Measurements from ENCODE around the gene LGALS13. TPM values are rescaled to one million over a fixed set of nuclear protein-coding genes. Genes with fewer than 3 reads are reported as not detected.

The LGALS13 gene
- total and polyA plus RNA-seq, 7 experiments from 2014 or later, result not detected

DNA sequence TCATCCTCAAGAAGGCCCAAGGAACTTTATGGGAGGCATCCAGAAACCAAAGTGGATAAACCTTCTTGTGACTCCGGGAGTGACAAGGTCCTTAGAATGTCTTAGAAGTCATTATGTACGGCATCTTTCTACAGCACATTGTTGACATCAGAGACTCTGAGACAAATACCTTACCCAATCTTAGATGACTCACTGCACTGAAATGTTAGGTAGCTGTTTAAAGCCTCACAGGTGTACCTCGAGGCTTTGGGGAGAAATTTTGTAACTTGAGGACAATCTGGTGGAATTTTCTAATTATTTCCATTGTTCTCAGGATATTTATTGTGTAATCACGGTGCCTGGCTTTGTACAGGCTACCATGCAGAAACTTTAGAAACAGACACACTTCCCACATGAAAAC lies 14.8 kb upstream of the LGALS13 start:
- Histone ChIP-seq H3K4me1 (ENCODE audit: control insufficient read depth in 2 of 2, insufficient read depth in 2 of 2, low read length in 2 of 2) (no peaks in the 10 kb centered on the region), H3K27me3 (ENCODE audit: control insufficient read depth in 2 of 2, insufficient read depth in 2 of 2, low read length in 2 of 2) (peaks cover 0 to 3% of the 10 kb centered on the region in 2 donors), H3K9me3 (ENCODE audit: control insufficient read depth in 2 of 3, low read length in 3 of 3) (no peaks in the 10 kb centered on the region), H3K36me3 (ENCODE audit: control insufficient read depth in 2 of 3, insufficient read depth in 3 of 3, low read length in 3 of 3) (no peaks in the 10 kb centered on the region), H3K4me3 (ENCODE audit: low read length) (no peak overlapping the region), H3K27ac (ENCODE audit: low read depth, low read length) (no peak overlapping the region)
- ATAC-seq, result no peak
- POLR2A ChIA-PET, result no interaction called here
- Mint-ChIP-seq H3K4me1 (peaks cover 0 to 3% (median 0%) of the 10 kb centered on the region in 7 donors), H3K27ac (no peak overlapping the region), H3K9me3 (peaks cover 0 to 11% (median 0%) of the 10 kb centered on the region in 11 donors), H3K4me3 (no peak overlapping the region), H3K36me3 (peaks cover 0 to 10% (median 0%) of the 10 kb centered on the region in 5 donors), H3K27me3 (peaks cover 0 to 52% (median 38%) of the 10 kb centered on the region in 5 donors)
- intact Hi-C loops (cut with micrococcal nuclease), result no loop called here
- no peak for DNase-seq
- CTCF ChIA-PET, result no interaction called here

DNA sequence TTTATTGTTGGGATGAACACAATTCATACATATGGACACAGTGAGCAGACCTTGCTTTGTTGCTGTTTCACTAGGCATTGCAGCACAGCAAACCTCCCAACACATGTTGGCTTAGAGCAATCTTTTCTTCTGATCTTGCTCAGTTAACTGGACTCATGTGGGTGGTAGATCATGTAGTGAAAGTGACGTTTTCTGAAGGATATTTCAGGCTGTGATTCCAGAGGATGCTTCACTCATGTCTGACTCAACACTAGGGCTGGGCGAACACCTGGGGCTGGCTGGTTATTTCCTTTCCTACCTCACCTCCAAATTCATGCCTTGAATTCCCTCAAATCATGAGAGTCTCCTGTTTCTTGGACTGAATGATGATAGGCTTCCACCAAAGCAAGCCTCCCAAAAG lies 14.3 kb upstream of the LGALS13 start:
- H3K27ac Mint-ChIP-seq, result no peak overlapping the region
- peaks cover 0 to 3% (median 0%) of the 10 kb centered on the region in 7 donors for H3K4me1 Mint-ChIP-seq
- H3K4me3 Mint-ChIP-seq, result no peak overlapping the region
- Histone ChIP-seq H3K36me3 (ENCODE audit: control insufficient read depth in 2 of 3, insufficient read depth in 3 of 3, low read length in 3 of 3) (no peaks in the 10 kb centered on the region), H3K4me3 (ENCODE audit: low read length) (no peak overlapping the region), H3K27ac (ENCODE audit: low read depth, low read length) (no peak overlapping the region), H3K4me1 (ENCODE audit: control insufficient read depth in 2 of 2, insufficient read depth in 2 of 2, low read length in 2 of 2) (no peaks in the 10 kb centered on the region), H3K9me3 (ENCODE audit: control insufficient read depth in 2 of 3, low read length in 3 of 3) (no peaks in the 10 kb centered on the region), H3K27me3 (ENCODE audit: control insufficient read depth in 2 of 2, insufficient read depth in 2 of 2, low read length in 2 of 2) (peaks cover 0 to 3% of the 10 kb centered on the region in 2 donors)
- DNase-seq (no peak), ATAC-seq (no peak)
- H3K36me3 Mint-ChIP-seq, result peaks cover 0 to 10% (median 0%) of the 10 kb centered on the region in 5 donors
- POLR2A ChIA-PET, result no interaction called here
- H3K9me3 Mint-ChIP-seq, result peaks cover 0 to 11% (median 0%) of the 10 kb centered on the region in 11 donors
- intact Hi-C loops (cut with micrococcal nuclease), result no loop called here
- H3K27me3 Mint-ChIP-seq, result peaks cover 0 to 52% (median 38%) of the 10 kb centered on the region in 5 donors
- CTCF ChIA-PET, result no interaction called here

DNA sequence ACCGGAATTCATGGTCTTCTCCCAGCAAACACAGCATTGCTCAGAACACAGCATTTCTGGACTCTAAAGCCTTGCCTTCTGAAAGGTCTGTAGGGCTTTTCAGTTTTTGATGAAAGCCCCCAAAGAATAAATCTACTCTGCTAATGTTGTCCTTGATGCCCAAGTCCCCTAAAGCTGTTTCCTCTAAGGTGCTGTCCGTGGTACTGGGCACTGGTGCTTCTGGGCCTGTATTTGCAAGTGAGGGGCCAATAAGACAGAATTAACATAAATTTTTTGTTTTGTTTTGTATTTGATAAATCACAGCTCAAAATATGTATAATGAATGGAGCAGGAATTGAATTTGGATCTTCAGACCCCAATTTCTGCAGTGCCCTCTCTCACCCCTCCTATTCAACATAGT lies 12.1 kb upstream of the LGALS13 start:
- ChIA-PET CTCF (no interaction called here), POLR2A (interaction anchor here (0.6 kb wide), 1 partner anchor 820 kb away, joined by 3 read pairs; no protein-coding TSS in a partner anchor)
- Mint-ChIP-seq H3K27ac (no peak overlapping the region), H3K4me3 (no peak overlapping the region), H3K4me1 (no peaks in the 10 kb centered on the region), H3K27me3 (peaks cover 0 to 55% (median 44%) of the 10 kb centered on the region in 5 donors), H3K36me3 (peaks cover 0 to 10% (median 0%) of the 10 kb centered on the region in 5 donors), H3K9me3 (peaks cover 0 to 10% (median 0%) of the 10 kb centered on the region in 11 donors)
- Histone ChIP-seq H3K36me3 (ENCODE audit: control insufficient read depth in 2 of 3, insufficient read depth in 3 of 3, low read length in 3 of 3) (no peaks in the 10 kb centered on the region), H3K27me3 (ENCODE audit: control insufficient read depth in 2 of 2, insufficient read depth in 2 of 2, low read length in 2 of 2) (peaks cover 0 to 3% of the 10 kb centered on the region in 2 donors), H3K9me3 (ENCODE audit: control insufficient read depth in 2 of 3, low read length in 3 of 3) (no peaks in the 10 kb centered on the region), H3K27ac (ENCODE audit: low read depth, low read length) (no peak overlapping the region), H3K4me3 (ENCODE audit: low read length) (no peak overlapping the region), H3K4me1 (ENCODE audit: control insufficient read depth in 2 of 2, insufficient read depth in 2 of 2, low read length in 2 of 2) (no peaks in the 10 kb centered on the region)
- ATAC-seq (no peak), DNase-seq (no peak)
- intact Hi-C loops (cut with micrococcal nuclease), result no loop called here

DNA sequence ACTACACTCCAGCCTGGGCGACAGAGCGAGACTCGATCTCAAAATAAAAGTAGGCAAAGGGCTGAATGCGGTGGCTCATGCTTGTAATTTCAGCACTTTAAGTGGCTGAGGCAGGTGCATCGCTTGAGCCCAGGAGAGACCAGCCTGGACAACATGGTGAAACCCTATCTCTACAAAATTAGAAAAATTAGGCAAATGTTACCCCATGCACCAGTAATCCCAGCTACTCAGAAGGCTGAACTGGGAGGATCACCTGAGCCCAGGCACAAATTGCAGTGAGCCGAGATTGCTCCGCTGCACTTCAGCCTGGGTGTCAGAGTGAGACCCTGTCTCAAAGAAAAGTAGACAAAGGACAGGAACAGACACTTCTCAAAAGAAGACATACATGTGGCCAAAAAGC lies 9.9 kb upstream of the LGALS13 start:
- H3K27ac ChIP-seq (ENCODE audit: low read depth, low read length), result no peak overlapping the region
- H3K27me3 ChIP-seq (ENCODE audit: control insufficient read depth in 2 of 2, insufficient read depth in 2 of 2, low read length in 2 of 2), result no peaks in the 10 kb centered on the region
- H3K4me3 ChIP-seq (ENCODE audit: low read length), result no peak overlapping the region
- no peak for ATAC-seq
- ChIA-PET CTCF (no interaction called here), POLR2A (no interaction called here)
- no peaks in the 10 kb centered on the region for H3K9me3 ChIP-seq (ENCODE audit: control insufficient read depth in 2 of 3, low read length in 3 of 3)
- intact Hi-C loops (cut with micrococcal nuclease), result no loop called here
- Mint-ChIP-seq H3K9me3 (peaks cover 0 to 9% (median 0%) of the 10 kb centered on the region in 11 donors), H3K4me3 (no peak overlapping the region), H3K4me1 (no peaks in the 10 kb centered on the region), H3K27ac (no peak overlapping the region), H3K36me3 (peaks cover 0 to 8% (median 0%) of the 10 kb centered on the region in 5 donors), H3K27me3 (peaks cover 1 to 69% (median 58%) of the 10 kb centered on the region in 5 donors)
- no peaks in the 10 kb centered on the region for H3K36me3 ChIP-seq (ENCODE audit: control insufficient read depth in 2 of 3, insufficient read depth in 3 of 3, low read length in 3 of 3)
- DNase-seq, result no peak
- H3K4me1 ChIP-seq (ENCODE audit: control insufficient read depth in 2 of 2, insufficient read depth in 2 of 2, low read length in 2 of 2), result no peaks in the 10 kb centered on the region

DNA sequence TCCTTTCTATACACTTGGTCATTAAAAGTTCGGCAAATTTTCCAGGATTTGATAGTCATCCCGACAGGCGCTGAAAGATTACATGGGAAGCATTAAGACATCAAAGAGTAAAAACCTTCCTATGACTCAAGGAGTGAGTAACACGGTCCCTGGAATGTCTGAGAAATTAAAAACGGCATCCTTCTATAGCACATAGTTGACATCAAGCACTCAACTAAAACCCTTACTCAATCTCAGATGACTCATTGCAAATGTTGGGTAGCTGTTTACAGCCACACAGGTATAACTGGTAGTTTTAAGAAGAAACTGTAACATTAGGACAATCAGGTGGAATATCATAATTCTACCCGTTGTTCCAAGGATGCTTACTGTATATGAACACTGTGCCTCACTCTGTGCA lies 6.4 kb upstream of the LGALS13 start:
- H3K4me3 Mint-ChIP-seq, result no peak overlapping the region
- no peaks in the 10 kb centered on the region for H3K36me3 ChIP-seq (ENCODE audit: control insufficient read depth in 2 of 3, insufficient read depth in 3 of 3, low read length in 3 of 3)
- no peak overlapping the region for H3K4me3 ChIP-seq (ENCODE audit: low read length)
- POLR2A ChIA-PET, result no interaction called here
- H3K27me3 Mint-ChIP-seq, result peaks cover 2 to 67% (median 58%) of the 10 kb centered on the region in 5 donors
- CTCF ChIA-PET, result no interaction called here
- H3K9me3 ChIP-seq (ENCODE audit: control insufficient read depth in 2 of 3, low read length in 3 of 3), result no peaks in the 10 kb centered on the region
- peaks cover 0 to 4% (median 0%) of the 10 kb centered on the region in 5 donors for H3K36me3 Mint-ChIP-seq
- no peaks in the 10 kb centered on the region for H3K4me1 Mint-ChIP-seq
- no peak overlapping the region for H3K27ac ChIP-seq (ENCODE audit: low read depth, low read length)
- H3K4me1 ChIP-seq (ENCODE audit: control insufficient read depth in 2 of 2, insufficient read depth in 2 of 2, low read length in 2 of 2), result no peaks in the 10 kb centered on the region
- ATAC-seq (no peak), DNase-seq (no peak)
- no peak overlapping the region for H3K27ac Mint-ChIP-seq
- peaks cover 0 to 5% of the 10 kb centered on the region in 2 donors for H3K27me3 ChIP-seq (ENCODE audit: control insufficient read depth in 2 of 2, insufficient read depth in 2 of 2, low read length in 2 of 2)
- intact Hi-C loops (cut with micrococcal nuclease), result no loop called here
- peaks cover 0 to 27% (median 6%) of the 10 kb centered on the region in 11 donors for H3K9me3 Mint-ChIP-seq

DNA sequence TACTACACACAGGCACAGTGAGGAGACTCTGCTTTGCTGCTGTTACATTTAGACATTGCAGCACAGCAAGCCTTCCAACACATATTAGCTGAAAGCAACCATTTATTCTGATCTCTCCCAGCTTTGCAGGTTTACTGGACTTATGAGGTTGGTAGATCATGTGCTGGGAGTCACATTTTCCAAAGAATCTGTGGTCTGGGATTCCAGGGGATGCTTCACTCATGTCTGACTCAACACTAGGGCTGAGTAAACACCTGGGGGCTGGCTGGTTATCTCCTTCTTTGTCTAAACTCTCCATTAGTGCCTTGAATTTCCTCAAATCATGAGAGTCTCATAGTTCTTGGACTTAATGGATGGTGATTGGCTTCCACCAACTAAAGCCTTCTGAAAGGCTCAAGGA lies 5.4 kb upstream of the LGALS13 start:
- H3K36me3 Mint-ChIP-seq, result peaks cover 0 to 4% (median 0%) of the 10 kb centered on the region in 5 donors
- ATAC-seq, result no peak
- Histone ChIP-seq H3K4me3 (ENCODE audit: low read length) (no peak overlapping the region), H3K9me3 (ENCODE audit: control insufficient read depth in 2 of 3, low read length in 3 of 3) (no peaks in the 10 kb centered on the region), H3K27me3 (ENCODE audit: control insufficient read depth in 2 of 2, insufficient read depth in 2 of 2, low read length in 2 of 2) (peaks cover 0 to 5% of the 10 kb centered on the region in 2 donors), H3K27ac (ENCODE audit: low read depth, low read length) (no peak overlapping the region), H3K4me1 (ENCODE audit: control insufficient read depth in 2 of 2, insufficient read depth in 2 of 2, low read length in 2 of 2) (no peaks in the 10 kb centered on the region), H3K36me3 (ENCODE audit: control insufficient read depth in 2 of 3, insufficient read depth in 3 of 3, low read length in 3 of 3) (no peaks in the 10 kb centered on the region)
- H3K27me3 Mint-ChIP-seq, result peaks cover 2 to 63% (median 54%) of the 10 kb centered on the region in 5 donors
- H3K4me1 Mint-ChIP-seq, result no peaks in the 10 kb centered on the region
- no peak for DNase-seq
- intact Hi-C loops (cut with micrococcal nuclease), result no loop called here
- peaks cover 0 to 32% (median 7%) of the 10 kb centered on the region in 11 donors for H3K9me3 Mint-ChIP-seq
- no peak overlapping the region for H3K27ac Mint-ChIP-seq
- ChIA-PET POLR2A (no interaction called here), CTCF (no interaction called here)
- H3K4me3 Mint-ChIP-seq, result no peak overlapping the region

DNA sequence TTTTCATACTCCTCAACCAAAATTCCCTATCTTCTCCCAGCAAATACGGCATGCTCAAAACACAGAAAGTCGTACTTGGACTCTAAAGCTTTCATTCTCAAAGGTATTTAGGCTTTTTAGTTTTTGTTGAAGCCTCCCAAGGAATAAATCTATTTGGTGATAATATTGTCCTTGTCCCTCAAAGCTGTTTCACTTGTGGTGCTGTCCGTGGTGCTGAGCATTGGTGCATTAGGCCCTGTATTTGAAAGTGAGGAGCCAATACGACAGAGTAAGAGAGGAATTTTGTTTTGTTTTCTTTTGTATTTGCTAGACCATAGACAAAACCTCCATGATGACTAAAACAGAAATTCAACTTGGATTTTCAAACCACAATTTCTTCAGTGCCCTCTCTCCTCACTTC lies 3.2 kb upstream of the LGALS13 start:
- Mint-ChIP-seq H3K27me3 (peaks cover 2 to 69% (median 56%) of the 10 kb centered on the region in 5 donors), H3K36me3 (peaks cover 0 to 4% (median 0%) of the 10 kb centered on the region in 5 donors), H3K4me1 (peaks cover 0 to 2% (median 0%) of the 10 kb centered on the region in 7 donors), H3K27ac (no peak overlapping the region), H3K9me3 (peaks cover 0 to 32% (median 7%) of the 10 kb centered on the region in 11 donors), H3K4me3 (no peak overlapping the region)
- no peak for ATAC-seq
- Histone ChIP-seq H3K27me3 (ENCODE audit: control insufficient read depth in 2 of 2, insufficient read depth in 2 of 2, low read length in 2 of 2) (peaks cover 0 to 5% of the 10 kb centered on the region in 2 donors), H3K4me1 (ENCODE audit: control insufficient read depth in 2 of 2, insufficient read depth in 2 of 2, low read length in 2 of 2) (no peaks in the 10 kb centered on the region), H3K9me3 (ENCODE audit: control insufficient read depth in 2 of 3, low read length in 3 of 3) (no peaks in the 10 kb centered on the region), H3K36me3 (ENCODE audit: control insufficient read depth in 2 of 3, insufficient read depth in 3 of 3, low read length in 3 of 3) (no peaks in the 10 kb centered on the region), H3K27ac (ENCODE audit: low read depth, low read length) (no peak overlapping the region), H3K4me3 (ENCODE audit: low read length) (no peak overlapping the region)
- peak in 4 of 9 donors; percentile 1 to 31 (median 4) for DNase-seq
- intact Hi-C loops (cut with micrococcal nuclease), result no loop called here
- ChIA-PET CTCF (no interaction called here), POLR2A (no interaction called here)

All from naive thymus-derived CD4-positive, alpha-beta T cell (primary cell).